H1 (cell line): ENCODE measurements around the gene SFXN1. TPM values are rescaled to one million over a fixed set of nuclear protein-coding genes. Genes with fewer than 3 reads are reported as not detected.

Experiments used
- CTCF ChIA-PET: fragments of 300-600 bp; sonication (Branson Sonifier 250); formaldehyde crosslinking; loops from one replicate; lab custom pipeline; 2021; ENCODE audit not compliant: partially characterized antibody; lab: Charles Lee
- POLR2A ChIA-PET: fragments of 300-600 bp; sonication (Branson Sonifier 250); formaldehyde crosslinking; loops from one replicate; lab custom pipeline; 2021; ENCODE audit warnings: inconsistent platforms; ENCODE audit not compliant: partially characterized antibody; lab: Charles Lee
- DNase-seq, 2 experiments: peaks; one replicate each; pipeline versions ENCODE4 v3.0.0 to v3.0.0-alpha.2; 2010 to 2022; ENCODE audit warnings: low spot score in 2 of 2, low read depth in 1 of 2, mixed read lengths in 1 of 2
- FAIRE-seq: peaks from 2 replicates; lab custom pipeline; 2011; peaks lifted over from hg19 to GRCh38; lab: Jason Lieb, UNC
- H2AFZ ChIP-seq: 2 replicates; pipeline ENCODE4 v1.8.1; 2012; ENCODE audit warnings: low read length, inconsistent platforms
- H2AK5ac ChIP-seq: 2 replicates; pipeline ENCODE4 v1.6.1; 2013; ENCODE audit warnings: low read depth, low read length
- H2BK120ac ChIP-seq: replicated peaks from 2 replicates; pipeline ENCODE3; 2013; ENCODE audit warnings: low read depth, low read length, inconsistent platforms
- H2BK12ac ChIP-seq: 2 replicates; pipeline ENCODE4 v1.6.1; 2013; ENCODE audit warnings: low read depth, low read length
- H2BK15ac ChIP-seq: 2 replicates; pipeline ENCODE4 v1.6.1; 2013; ENCODE audit warnings: low read length
- H2BK20ac ChIP-seq: 2 replicates; pipeline ENCODE4 v1.6.1; 2013; ENCODE audit warnings: low read length
- H2BK5ac ChIP-seq: 2 replicates; pipeline ENCODE4 v1.6.1; 2013; ENCODE audit warnings: low read depth, low read length
- H3K14ac ChIP-seq: 2 replicates; pipeline ENCODE4 v1.6.1; 2013; ENCODE audit warnings: inconsistent platforms; ENCODE audit not compliant: insufficient read length
- H3K18ac ChIP-seq: 2 replicates; pipeline ENCODE4 v1.6.1; 2013; ENCODE audit warnings: low read length; ENCODE audit errors: extremely low read depth
- H3K23ac ChIP-seq: 2 replicates; pipeline ENCODE4 v1.6.1; 2013; ENCODE audit warnings: inconsistent platforms; ENCODE audit not compliant: insufficient read length
- H3K23me2 ChIP-seq: 2 replicates; pipeline ENCODE4 v1.6.1; 2013; ENCODE audit warnings: low read depth, low read length
- H3K27ac ChIP-seq: 2 replicates; pipeline ENCODE4 v1.6.1; 2011; ENCODE audit warnings: low read depth, low read length, inconsistent platforms
- H3K27me3 ChIP-seq, 4 experiments: replicated peaks in 1 of 4; 1 replicate in 1 of 4; 2 replicates in 3 of 4; pipeline versions ENCODE4 v1.6.1 to v1.8.1; 2011 to 2013; ENCODE audit warnings: low read length in 3 of 4, mild to moderate bottlenecking in 3 of 4, inconsistent platforms in 2 of 4, mixed read lengths in 2 of 4, moderate library complexity in 1 of 4; ENCODE audit not compliant: control insufficient read depth in 3 of 4, insufficient read depth in 3 of 4; ENCODE audit errors: extremely low read depth in 1 of 4
- H3K36me3 ChIP-seq, 4 experiments: 2 replicates each; pipeline versions ENCODE4 v1.6.1 to v1.8.1; 2011 to 2013; ENCODE audit warnings: mild to moderate bottlenecking in 4 of 4, low read length in 3 of 4, moderate library complexity in 2 of 4, control low read depth in 1 of 4, inconsistent platforms in 1 of 4; ENCODE audit not compliant: insufficient read depth in 4 of 4, control insufficient read depth in 2 of 4
- H3K4ac ChIP-seq: replicated peaks from 2 replicates; pipeline ENCODE3; 2013; ENCODE audit warnings: low read length, low read depth, mixed read lengths, inconsistent platforms; ENCODE audit not compliant: insufficient read length
- H3K4me1 ChIP-seq, 4 experiments: replicated peaks in 1 of 4; 1 replicate in 1 of 4; 2 replicates in 3 of 4; pipeline versions ENCODE4 v1.6.1 to v1.8.1; 2011 to 2013; ENCODE audit warnings: low read length in 3 of 4, inconsistent platforms in 2 of 4, mixed read lengths in 1 of 4; ENCODE audit not compliant: insufficient read depth in 4 of 4, control insufficient read depth in 3 of 4
- H3K4me2 ChIP-seq, 2 experiments: 2 replicates each; pipeline versions ENCODE4 v1.6.1 to v1.8.1; 2011 to 2013; ENCODE audit warnings: low read depth in 2 of 2, low read length in 2 of 2, control low read depth in 1 of 2, inconsistent platforms in 1 of 2, mild to moderate bottlenecking in 1 of 2; ENCODE audit not compliant: insufficient read depth in 1 of 2
- H3K4me3 ChIP-seq, 4 experiments: fragments of 200-600, 300-600 bp in 1 of 4; sonication (generic), shearing (Covaris generic), sonication (Bioruptor Twin) in 1 of 4; 2 replicates each; pipeline versions ENCODE4 v1.5.1 to v1.8.1; 2011 to 2016; ENCODE audit warnings: low read length in 4 of 4, low read depth in 3 of 4, control low read depth in 2 of 4, inconsistent platforms in 2 of 4, mild to moderate bottlenecking in 2 of 4, mixed read lengths in 1 of 4, moderate library complexity in 1 of 4; ENCODE audit not compliant: insufficient read depth in 2 of 4; ENCODE audit errors: extremely low read depth in 1 of 4
- H3K56ac ChIP-seq: replicated peaks from 2 replicates; pipeline ENCODE3; 2013; ENCODE audit warnings: low read depth, mild to moderate bottlenecking, mixed read lengths, low read length, inconsistent platforms; ENCODE audit not compliant: insufficient read length
- H3K79me1 ChIP-seq: 2 replicates; pipeline ENCODE4 v1.6.1; 2013; ENCODE audit warnings: low read depth, low read length, control low read depth
- H3K79me2 ChIP-seq, 2 experiments: 2 replicates each; pipeline versions ENCODE4 v1.6.1 to v1.8.1; 2012 to 2013; ENCODE audit warnings: low read length in 2 of 2, mild to moderate bottlenecking in 2 of 2, inconsistent platforms in 1 of 2; ENCODE audit not compliant: insufficient read depth in 2 of 2, control insufficient read depth in 1 of 2
- H3K9ac ChIP-seq, 4 experiments: replicated peaks in 1 of 4; 1 replicate in 1 of 4; 2 replicates in 3 of 4; pipeline versions ENCODE4 v1.6.1 to v1.8.1; 2011 to 2013; ENCODE audit warnings: low read depth in 3 of 4, low read length in 3 of 4, control low read depth in 2 of 4, mild to moderate bottlenecking in 2 of 4, moderate library complexity in 2 of 4, inconsistent platforms in 1 of 4; ENCODE audit errors: extremely low read depth in 1 of 4
- H3K9me3 ChIP-seq, 2 experiments: 2 replicates each; pipeline versions ENCODE4 v1.6.1 to v1.8.1; 2012 to 2013; ENCODE audit warnings: mild to moderate bottlenecking in 2 of 2, moderate library complexity in 2 of 2, control low read depth in 1 of 2, inconsistent platforms in 1 of 2, low read depth in 1 of 2, low read length in 1 of 2, mixed read lengths in 1 of 2; ENCODE audit not compliant: insufficient read depth in 2 of 2
- H4K20me1 ChIP-seq, 2 experiments: replicated peaks in 1 of 2; 2 replicates each; pipeline versions ENCODE3 to v1.8.1; 2011 to 2013; ENCODE audit warnings: inconsistent platforms in 2 of 2, low read length in 2 of 2, mild to moderate bottlenecking in 1 of 2; ENCODE audit not compliant: insufficient read depth in 2 of 2, control insufficient read depth in 1 of 2
- H4K5ac ChIP-seq: 2 replicates; pipeline ENCODE4 v1.6.1; 2013; ENCODE audit warnings: low read length, low read depth, mixed read lengths, inconsistent platforms; ENCODE audit not compliant: insufficient read length
- H4K8ac ChIP-seq: 2 replicates; pipeline ENCODE4 v1.8.0; 2013; ENCODE audit warnings: mild to moderate bottlenecking, moderate library complexity, low read length, inconsistent platforms; ENCODE audit not compliant: insufficient read depth; ENCODE audit errors: extremely low read depth
- H4K91ac ChIP-seq: replicated peaks from 2 replicates; pipeline ENCODE3; 2013; ENCODE audit warnings: low read length, mixed read lengths, inconsistent platforms; ENCODE audit not compliant: insufficient read length
- BRCA1 ChIP-seq: IDR thresholded peaks from 2 replicates; pipeline ENCODE4 v1.6.1; 2012; ENCODE audit warnings: low read depth, low read length, improper control_type of control experiment
- GABPA ChIP-seq: IDR thresholded peaks from 2 replicates; pipeline ENCODE4 v1.6.1; 2011; ENCODE audit warnings: mild to moderate bottlenecking, low read length, moderate library complexity, borderline replicate concordance; ENCODE audit not compliant: insufficient read depth
- HDAC2 ChIP-seq, 2 experiments: fragments of 300-600 bp in 1 of 2; sonication (generic) in 1 of 2; IDR thresholded peaks; 2 replicates each; pipeline ENCODE4 v1.6.1; 2011 to 2012; ENCODE audit warnings: low read depth in 2 of 2, low read length in 2 of 2, mild to moderate bottlenecking in 2 of 2, moderate library complexity in 2 of 2, borderline replicate concordance in 1 of 2, inconsistent platforms in 1 of 2
- HDAC6 ChIP-seq: IDR thresholded peaks from one replicate; pipeline ENCODE4 v1.7.1; 2012; ENCODE audit warnings: low read depth, mild to moderate bottlenecking, inconsistent platforms, low read length, moderate library complexity
- JUN ChIP-seq: IDR thresholded peaks from 2 replicates; pipeline ENCODE4 v1.6.1; 2011; ENCODE audit warnings: low read depth, mild to moderate bottlenecking, improper control_type of control experiment, low read length
- SIRT6 ChIP-seq: IDR thresholded peaks from one replicate; pipeline ENCODE4 v1.7.1; 2012; ENCODE audit warnings: low read length, inconsistent platforms
- SIX5 ChIP-seq: IDR thresholded peaks from 2 replicates; pipeline ENCODE4 v1.6.1; 2011; ENCODE audit warnings: mild to moderate bottlenecking, low read depth, low read length
- SRF ChIP-seq: IDR thresholded peaks from 2 replicates; pipeline ENCODE4 v1.6.1; 2011; ENCODE audit warnings: mild to moderate bottlenecking, low read depth, low read length, moderate library complexity
- TAF7 ChIP-seq: optimal IDR thresholded peaks from 2 replicates; pipeline ENCODE3; 2011; ENCODE audit warnings: low read depth, mild to moderate bottlenecking, inconsistent platforms, low read length, moderate library complexity, borderline replicate concordance
- TBP ChIP-seq: IDR thresholded peaks from 2 replicates; pipeline ENCODE4 v1.6.1; 2011; ENCODE audit warnings: low read depth, low read length, improper control_type of control experiment
- WGBS, 2 experiments: shearing (Covaris generic) in 1 of 2; methylation state at CpG; one replicate each; pipeline versions ENCODE4 v1.1.6 to v1.1.7; 2013 to 2015; ENCODE audit warnings: low lambda C conversion rate in 2 of 2, mixed read lengths in 2 of 2, inconsistent platforms in 1 of 2, low coverage in 1 of 2, missing lambda C conversion rate in 1 of 2; ENCODE audit not compliant: insufficient replicate concordance in 2 of 2, insufficient coverage in 1 of 2, insufficient read length in 1 of 2; ENCODE audit errors: extremely low coverage in 1 of 2, missing lambda C conversion rate in 1 of 2; 5-methylcytosine and 5-hydroxymethylcytosine counted together
- polyA plus RNA-seq, 7 experiments: library from polyadenylated mRNA; depleted of rRNA in 3 of 7; stranded (reverse) in 5 of 7; unstranded in 2 of 7; fragments of >200 nt in 5 of 7; fragments of 200-250 nt in 2 of 7; gene quantifications; 1 replicate in 5 of 7; 2 replicates in 1 of 7; 4 replicates in 1 of 7; pipeline versions ENCODE4 v1.2.1 to v1.2.3, GENCODE V29; 2011 to 2013; ENCODE audit warnings: missing spikeins in 2 of 7, mixed read lengths in 2 of 7
- total RNA-seq: library from RNA; stranded (reverse); fragmentation: NEBNext Ultra II Directional; extraction: Animal tissue kit (Norgen Biotek cat#: 25700); gene quantifications from 2 replicates; pipeline ENCODE4 v1.2.1, GENCODE V29; 2021
- TF ChIP-seq, protein P1 (sequence below): IDR thresholded peaks from 2 replicates; pipeline ENCODE4 v1.6.1; 2012; ENCODE audit warnings: inconsistent platforms
- TF ChIP-seq, protein P2 (sequence below): IDR thresholded peaks from 2 replicates; pipeline ENCODE4 v1.6.1; 2012; ENCODE audit warnings: inconsistent platforms

Gene SFXN1
- total and polyA plus RNA-seq, 2 of the 8 experiments (the other 6 are each of a cell fraction or from before 2014, with no cell fraction given) = 72.7 to 97.6 TPM

- peak overlapping the region in 1 of 2 experiments; percentile 23; a peak in 1 of 4 replicates for H3K4me2 ChIP-seq
- no peaks in the 10 kb centered on the region for H3K36me3 ChIP-seq
- H4K5ac ChIP-seq = no peak overlapping the region
- no peaks in the 10 kb centered on the region; a peak in 1 of 7 replicates for H3K27me3 ChIP-seq
- no peak for DNase-seq
- FAIRE-seq = no peak
- H2BK120ac ChIP-seq = no peak overlapping the region
- no peaks in the 10 kb centered on the region for H3K79me2 ChIP-seq
- no peak overlapping the region for H3K18ac ChIP-seq
- TF ChIP-seq TAF7 = no peak
- TF ChIP-seq, protein P1, sequence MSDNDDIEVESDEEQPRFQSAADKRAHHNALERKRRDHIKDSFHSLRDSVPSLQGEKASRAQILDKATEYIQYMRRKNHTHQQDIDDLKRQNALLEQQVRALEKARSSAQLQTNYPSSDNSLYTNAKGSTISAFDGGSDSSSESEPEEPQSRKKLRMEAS = no peak
- no peak for TF ChIP-seq GABPA
- no peak for TF ChIP-seq HDAC6
- no peak for TF ChIP-seq HDAC2 (IDR thresholded peaks at IDR 0.05; ENCODE audit: borderline replicate concordance in 1 of 2, low read depth in 2 of 2, low read length in 2 of 2)
- no peak for TF ChIP-seq TBP
- TF ChIP-seq, protein P2, sequence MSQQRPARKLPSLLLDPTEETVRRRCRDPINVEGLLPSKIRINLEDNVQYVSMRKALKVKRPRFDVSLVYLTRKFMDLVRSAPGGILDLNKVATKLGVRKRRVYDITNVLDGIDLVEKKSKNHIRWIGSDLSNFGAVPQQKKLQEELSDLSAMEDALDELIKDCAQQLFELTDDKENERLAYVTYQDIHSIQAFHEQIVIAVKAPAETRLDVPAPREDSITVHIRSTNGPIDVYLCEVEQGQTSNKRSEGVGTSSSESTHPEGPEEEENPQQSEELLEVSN = no peak
- TF ChIP-seq JUN = no peak
- no peak for TF ChIP-seq SIRT6
- TF ChIP-seq BRCA1 = no peak
- no peak for TF ChIP-seq SIX5
- TF ChIP-seq SRF = no peak
- H3K4me1 ChIP-seq = peaks cover 0 to 11% (median 5%) of the 10 kb centered on the region in 4 experiments; a peak in 4 of 7 replicates
- no peak overlapping the region for H3K4ac ChIP-seq
- no peak overlapping the region for H3K14ac ChIP-seq
- no peaks in the 10 kb centered on the region for H3K79me1 ChIP-seq
- no peak overlapping the region for H3K56ac ChIP-seq
- no peak overlapping the region for H3K9ac ChIP-seq
- no peak overlapping the region for H3K23ac ChIP-seq
- H3K23me2 ChIP-seq = no peaks in the 10 kb centered on the region
- 0 out of 2 replicates have a peak overlapping the region, but pooled peaks have one; percentile 2 for H2AFZ ChIP-seq
- peak overlapping the region; percentile 48 for H4K91ac ChIP-seq
- no peak overlapping the region for H3K4me3 ChIP-seq
- no peak overlapping the region for H2BK15ac ChIP-seq
- no peak overlapping the region for H2AK5ac ChIP-seq
- no peak overlapping the region for H3K27ac ChIP-seq
- no peaks in the 10 kb centered on the region for H4K20me1 ChIP-seq
- ChIA-PET CTCF (interaction anchor here (1.4 kb wide), 1 partner anchor 15 kb away, joined by 4 read pairs; no protein-coding TSS in a partner anchor), POLR2A (interaction anchor here (0.6 to 1.2 kb wide), 2 partner anchors 37 to 158 kb away, joined by 3 to 4 read pairs; no protein-coding TSS in a partner anchor)
- no peak overlapping the region for H4K8ac ChIP-seq
- no peak overlapping the region; the same call in 1 of the 2 replicates for H2BK12ac ChIP-seq
- H3K9me3 ChIP-seq = no peaks in the 10 kb centered on the region
- WGBS, 2 experiments = 64% methylated on average over 6 of the region's 6 CpGs; no CpG with 5 or more reads in 1 of the 2 experiments
- no peak overlapping the region for H2BK5ac ChIP-seq
- H2BK20ac ChIP-seq = no peak overlapping the region
Measured at GRCh38 chr5:175434800-175435199, 43.6 kb upstream of the SFXN1 start.
